Neural cell (in vitro differentiated cells): Measurements from ENCODE around the gene PIP4K2C. TPM values are rescaled to one million over a fixed set of nuclear protein-coding genes. Genes with fewer than 3 reads are reported as not detected.

Experiments
- H2AFZ ChIP-seq: fragments of 200-600, 300-800 bp; sonication (generic), shearing (Covaris generic); 2 replicates; pipeline ENCODE4 v1.6.0; 2014; ENCODE audit warnings: low read depth, mild to moderate bottlenecking, antibody characterized with exemption, low read length, moderate library complexity
- H3F3A ChIP-seq: fragments of 200-600 bp; shearing (Covaris generic); 2 replicates; pipeline ENCODE4 v1.6.1; 2016; ENCODE audit warnings: mild to moderate bottlenecking, moderate library complexity, mixed read lengths, antibody characterized with exemption, low read length; ENCODE audit not compliant: insufficient read depth, poor library complexity, severe bottlenecking
- H3K27ac ChIP-seq: fragments of 200-600, 300-800 bp; sonication (generic), shearing (Covaris generic); 2 replicates; pipeline ENCODE4 v1.5.1; 2014; ENCODE audit warnings: mild to moderate bottlenecking, low read length, moderate library complexity
- H3K27me3 ChIP-seq: fragments of 300-800, 200-600 bp; sonication (generic), shearing (Covaris generic); 2 replicates; pipeline ENCODE4 v1.6.0; 2014; ENCODE audit warnings: mild to moderate bottlenecking, low read depth, low read length, moderate library complexity; ENCODE audit not compliant: insufficient read depth
- H3K36me3 ChIP-seq: fragments of 300-800, 200-600 bp; sonication (generic), shearing (Covaris generic); 2 replicates; pipeline ENCODE4 v1.5.1; 2014; ENCODE audit warnings: mild to moderate bottlenecking, antibody characterized with exemption, low read length, moderate library complexity; ENCODE audit not compliant: insufficient read depth
- H3K4me2 ChIP-seq: fragments of 300-800, 200-600 bp; sonication (generic), shearing (Covaris generic); 2 replicates; pipeline ENCODE4 v1.6.0; 2014; ENCODE audit warnings: mild to moderate bottlenecking, low read length
- H3K4me3 ChIP-seq: fragments of 300-800, 200-600 bp; sonication (generic), shearing (Covaris generic); 2 replicates; pipeline ENCODE4 v1.5.1; 2014; ENCODE audit warnings: mild to moderate bottlenecking, low read length, moderate library complexity
- H3K79me2 ChIP-seq: fragments of 200-600 bp; shearing (Covaris generic); replicated peaks from 2 replicates; pipeline ENCODE4 v1.6.0; 2014; ENCODE audit warnings: mild to moderate bottlenecking, low read length, moderate library complexity; ENCODE audit not compliant: insufficient read depth
- H3K9ac ChIP-seq: fragments of 300-800, 200-600 bp; sonication (generic), shearing (Covaris generic); 2 replicates; pipeline ENCODE4 v1.6.1; 2016; ENCODE audit warnings: mild to moderate bottlenecking, low read length, mixed read lengths
- H3K9me2 ChIP-seq: fragments of 200-600 bp; shearing (Covaris generic); 2 replicates; pipeline ENCODE4 v1.6.1; 2016; ENCODE audit warnings: mild to moderate bottlenecking, low read length, mixed read lengths; ENCODE audit not compliant: insufficient read depth
- H3K9me3 ChIP-seq: fragments of 200-600, 300-800 bp; sonication (generic), shearing (Covaris generic); 2 replicates; pipeline ENCODE4 v1.6.1; 2016; ENCODE audit warnings: mild to moderate bottlenecking, mixed run types, low read length, moderate library complexity, mixed read lengths
- H4K20me1 ChIP-seq: fragments of 200-600 bp; shearing (Covaris generic); 2 replicates; pipeline ENCODE4 v1.6.1; 2016; ENCODE audit warnings: mild to moderate bottlenecking, mixed run types; ENCODE audit not compliant: insufficient read depth
- CTCF ChIP-seq: fragments of 450-650 bp; IDR thresholded peaks from 2 replicates; pipeline ENCODE4 v1.5.1; 2014; ENCODE audit warnings: antibody characterized with exemption, mild to moderate bottlenecking, moderate library complexity; ENCODE audit not compliant: poor library complexity, severe bottlenecking
- EZH2 ChIP-seq: fragments of 200-600, 300-800 bp; shearing (Covaris generic), sonication (generic); IDR thresholded peaks from 2 replicates; pipeline ENCODE4 v1.6.1; 2014; ENCODE audit warnings: antibody characterized with exemption, low read length, borderline replicate concordance, mild to moderate bottlenecking; ENCODE audit not compliant: insufficient read depth, poor library complexity, severe bottlenecking
- POLR2AphosphoS5 ChIP-seq: IDR thresholded peaks from 2 replicates; pipeline ENCODE4 v1.6.1; 2012
- RAD21 ChIP-seq: fragments of 450-650 bp; conservative IDR thresholded peaks from 2 replicates; pipeline ENCODE4 v1.6.1; 2014; ENCODE audit warnings: antibody characterized with exemption, mild to moderate bottlenecking, moderate library complexity
- SMC3 ChIP-seq: fragments of 450-650 bp; conservative IDR thresholded peaks from 2 replicates; pipeline ENCODE4 v1.6.1; 2014; ENCODE audit warnings: antibody characterized with exemption, mild to moderate bottlenecking, moderate library complexity; ENCODE audit not compliant: poor library complexity
- TAF1 ChIP-seq: IDR thresholded peaks from 2 replicates; pipeline ENCODE4 v1.6.1; 2012; ENCODE audit warnings: low read depth
- polyA plus RNA-seq: library from polyadenylated mRNA; depleted of rRNA; stranded (reverse); fragments of >200 nt; gene quantifications from 2 replicates; pipeline ENCODE4 v1.2.3, GENCODE V29; 2014
- TF ChIP-seq, protein P1 (sequence below): IDR thresholded peaks from 2 replicates; pipeline ENCODE4 v1.6.1; 2012; ENCODE audit warnings: borderline replicate concordance

Gene PIP4K2C
- polyA plus RNA-seq, 1 donor from 2014 or later = 22.1 TPM

GRCh38 chr12:57626921-57627445, 36.0 kb downstream of the PIP4K2C start:
- Histone ChIP-seq H3K9me2 (no peaks in the 10 kb centered on the region), H3K9ac (no peak overlapping the region), H3K27ac (no peak overlapping the region), H3K9me3 (no peaks in the 10 kb centered on the region), H4K20me1 (no peaks in the 10 kb centered on the region), H3F3A (no peaks in the 10 kb centered on the region), H3K4me2 (no peak overlapping the region), H3K4me3 (no peak overlapping the region), H3K27me3 (peaks cover 74% of the 10 kb centered on the region), H3K79me2 (peaks cover 7% of the 10 kb centered on the region), H3K36me3 (peaks cover 14% of the 10 kb centered on the region), H2AFZ (no peak overlapping the region)
- TF ChIP-seq RAD21 = no peak
- no peak for TF ChIP-seq CTCF
- TF ChIP-seq POLR2AphosphoS5 = no peak
- TF ChIP-seq, protein P1, sequence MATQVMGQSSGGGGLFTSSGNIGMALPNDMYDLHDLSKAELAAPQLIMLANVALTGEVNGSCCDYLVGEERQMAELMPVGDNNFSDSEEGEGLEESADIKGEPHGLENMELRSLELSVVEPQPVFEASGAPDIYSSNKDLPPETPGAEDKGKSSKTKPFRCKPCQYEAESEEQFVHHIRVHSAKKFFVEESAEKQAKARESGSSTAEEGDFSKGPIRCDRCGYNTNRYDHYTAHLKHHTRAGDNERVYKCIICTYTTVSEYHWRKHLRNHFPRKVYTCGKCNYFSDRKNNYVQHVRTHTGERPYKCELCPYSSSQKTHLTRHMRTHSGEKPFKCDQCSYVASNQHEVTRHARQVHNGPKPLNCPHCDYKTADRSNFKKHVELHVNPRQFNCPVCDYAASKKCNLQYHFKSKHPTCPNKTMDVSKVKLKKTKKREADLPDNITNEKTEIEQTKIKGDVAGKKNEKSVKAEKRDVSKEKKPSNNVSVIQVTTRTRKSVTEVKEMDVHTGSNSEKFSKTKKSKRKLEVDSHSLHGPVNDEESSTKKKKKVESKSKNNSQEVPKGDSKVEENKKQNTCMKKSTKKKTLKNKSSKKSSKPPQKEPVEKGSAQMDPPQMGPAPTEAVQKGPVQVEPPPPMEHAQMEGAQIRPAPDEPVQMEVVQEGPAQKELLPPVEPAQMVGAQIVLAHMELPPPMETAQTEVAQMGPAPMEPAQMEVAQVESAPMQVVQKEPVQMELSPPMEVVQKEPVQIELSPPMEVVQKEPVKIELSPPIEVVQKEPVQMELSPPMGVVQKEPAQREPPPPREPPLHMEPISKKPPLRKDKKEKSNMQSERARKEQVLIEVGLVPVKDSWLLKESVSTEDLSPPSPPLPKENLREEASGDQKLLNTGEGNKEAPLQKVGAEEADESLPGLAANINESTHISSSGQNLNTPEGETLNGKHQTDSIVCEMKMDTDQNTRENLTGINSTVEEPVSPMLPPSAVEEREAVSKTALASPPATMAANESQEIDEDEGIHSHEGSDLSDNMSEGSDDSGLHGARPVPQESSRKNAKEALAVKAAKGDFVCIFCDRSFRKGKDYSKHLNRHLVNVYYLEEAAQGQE = no peak

DNA sequence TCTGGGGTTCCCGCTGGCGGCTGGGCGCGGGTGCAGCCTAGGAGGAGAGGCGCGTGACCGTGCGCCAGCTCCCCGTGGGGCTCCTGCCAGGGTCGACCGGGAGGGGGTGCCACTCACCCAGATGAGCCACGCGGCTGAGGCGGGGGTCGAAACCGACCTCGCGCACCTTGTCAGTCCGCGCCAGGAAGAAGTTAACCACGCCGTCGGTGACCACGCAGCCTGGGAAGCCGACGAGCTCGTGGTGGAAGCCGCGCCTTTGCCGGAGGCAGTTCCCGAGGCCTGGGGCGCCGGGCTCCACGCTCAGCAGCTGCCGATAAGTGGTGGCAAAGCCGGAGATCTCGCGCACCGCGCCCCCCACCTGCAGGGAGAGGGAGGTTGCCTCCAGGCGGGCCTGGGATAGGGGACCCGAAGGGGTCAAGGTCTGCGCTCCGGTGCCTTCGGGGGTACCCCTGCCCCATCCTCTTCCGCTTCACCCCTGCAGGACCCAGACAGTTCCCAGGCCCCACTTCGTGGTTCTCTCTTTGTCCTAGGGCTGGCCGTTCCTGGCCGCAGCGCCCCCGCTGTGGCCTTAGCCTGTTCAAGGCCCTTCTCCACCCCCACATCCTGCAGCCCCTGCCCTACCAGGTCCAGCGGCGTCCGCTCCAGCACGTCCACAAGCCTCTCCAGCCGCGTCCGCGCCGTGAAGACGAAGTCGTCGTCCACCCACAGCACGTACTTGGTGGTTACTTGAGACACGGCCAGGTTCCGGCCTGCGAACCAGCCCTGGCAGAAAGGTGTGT, 36.7 kb downstream of the PIP4K2C start:
- Histone ChIP-seq H3K4me2 (no peak overlapping the region), H3K9me3 (no peaks in the 10 kb centered on the region), H3F3A (no peaks in the 10 kb centered on the region), H4K20me1 (no peaks in the 10 kb centered on the region), H3K9me2 (no peaks in the 10 kb centered on the region), H3K36me3 (peaks cover 14% of the 10 kb centered on the region), H3K4me3 (peak overlapping the region; percentile 38), H3K27me3 (peaks cover 67% of the 10 kb centered on the region), H3K9ac (no peak overlapping the region), H3K27ac (no peak overlapping the region), H2AFZ (no peak overlapping the region), H3K79me2 (peaks cover 7% of the 10 kb centered on the region)
- TF ChIP-seq, protein P1 = no peak
- TF ChIP-seq RAD21 (no peak), SMC3 (no peak), CTCF (peak; percentile 14), TAF1 (no peak), EZH2 (no peak)
